GM18507 (cell line): Measurements from ENCODE around the gene SPOCK1.
"Not testable (repeated sequence)": the region's sequence is repeated elsewhere in the genome, so short reads cannot be mapped to it uniquely, and the experiment has no call there.

Source experiments
- DNase-seq: peaks from one replicate; pipeline ENCODE4 v3.0.0; 2011; ENCODE audit warnings: low read depth; ENCODE audit not compliant: insufficient read length; ENCODE audit errors: extremely low spot score
- FAIRE-seq: peaks from 2 replicates; lab custom pipeline; 2011; peaks lifted over from hg19 to GRCh38; lab: Jason Lieb, UNC

The SPOCK1 gene

GRCh38 chr5:137259115-137259514 is 240.0 kb downstream of the SPOCK1 start:
- not testable (repeated sequence) for FAIRE-seq, DNase-seq

- DNase-seq (no peak), FAIRE-seq (no peak)
Observed at GRCh38 chr5:137254119-137255090, 244.7 kb downstream of the SPOCK1 start.

- FAIRE-seq: no peak
- no peak for DNase-seq
Observed at GRCh38 chr5:137252512-137252911, 246.6 kb downstream of the SPOCK1 start.

GRCh38 chr5:137250421-137250820 is 248.7 kb downstream of the SPOCK1 start:
- DNase-seq (no peak), FAIRE-seq (no peak)

- FAIRE-seq: peak; percentile 70
- DNase-seq: no peak
Observed at GRCh38 chr5:137248527-137248926, 250.6 kb downstream of the SPOCK1 start.

- peak; percentile 63 for FAIRE-seq
- DNase-seq: peak; percentile 17
Observed at GRCh38 chr5:137245438-137245837, 253.7 kb downstream of the SPOCK1 start.

GRCh38 chr5:137240285-137240684 is 258.8 kb downstream of the SPOCK1 start:
- DNase-seq (no peak), FAIRE-seq (no peak)

GRCh38 chr5:137236849-137237507 is 262.1 kb downstream of the SPOCK1 start:
- FAIRE-seq: no peak
- DNase-seq: no peak

GRCh38 chr5:137236252-137236651 is 262.9 kb downstream of the SPOCK1 start:
- FAIRE-seq (no peak), DNase-seq (no peak)

GRCh38 chr5:137234973-137235943 is 263.9 kb downstream of the SPOCK1 start:
- FAIRE-seq (no peak), DNase-seq (no peak)

- FAIRE-seq: no peak
- no peak for DNase-seq
Observed at GRCh38 chr5:137233726-137234125, 265.4 kb downstream of the SPOCK1 start.

GRCh38 chr5:137233304-137233703 is 265.8 kb downstream of the SPOCK1 start:
- DNase-seq, FAIRE-seq: not testable (repeated sequence)

GRCh38 chr5:137231540-137231939 is 267.6 kb downstream of the SPOCK1 start:
- no peak for FAIRE-seq
- DNase-seq: no peak

- FAIRE-seq: no peak
- no peak for DNase-seq
Observed at GRCh38 chr5:137228816-137229215, 270.3 kb downstream of the SPOCK1 start.

GRCh38 chr5:137226081-137226480 is 273.0 kb downstream of the SPOCK1 start:
- DNase-seq (no peak), FAIRE-seq (no peak)

- FAIRE-seq: no peak
- no peak for DNase-seq
Observed at GRCh38 chr5:137223324-137224295, 275.5 kb downstream of the SPOCK1 start.

- FAIRE-seq (no peak), DNase-seq (no peak)
Observed at GRCh38 chr5:137221943-137222342, 277.2 kb downstream of the SPOCK1 start.

GRCh38 chr5:137220523-137220927 is 278.6 kb downstream of the SPOCK1 start:
- DNase-seq: no peak
- FAIRE-seq: peak; percentile 91
